Smooth muscle cell (in vitro differentiated cells): ENCODE measurements around the gene FAM186B. TPM values are rescaled to one million over a fixed set of nuclear protein-coding genes. Genes with fewer than 3 reads are reported as not detected.

ENCODE experiments used
- DNase-seq: peaks from one replicate; lab custom pipeline; 2025; ENCODE audit not compliant: unreplicated experiment; lab: John Stamatoyannopoulos, UW
- H2AFZ ChIP-seq: fragments of 200-600 bp; sonication (generic); 2 replicates; pipeline ENCODE4 v1.6.0; 2016; ENCODE audit warnings: antibody characterized with exemption, low read depth, mild to moderate bottlenecking
- H3F3A ChIP-seq: fragments of 200-600 bp; sonication (generic); 2 replicates; pipeline ENCODE4 v1.6.0; 2017; ENCODE audit warnings: antibody characterized with exemption, low read depth
- H3K27ac ChIP-seq: fragments of 200-600 bp; sonication (generic); 2 replicates; pipeline ENCODE4 v1.5.1; 2016; ENCODE audit warnings: low read depth, mild to moderate bottlenecking
- H3K27me3 ChIP-seq: fragments of 200-600 bp; sonication (generic); 2 replicates; pipeline ENCODE4 v1.6.1; 2016; ENCODE audit warnings: low read depth, mild to moderate bottlenecking
- H3K36me3 ChIP-seq: fragments of 200-600 bp; sonication (generic); 2 replicates; pipeline ENCODE4 v1.5.1; 2016; ENCODE audit warnings: low read depth
- H3K4me1 ChIP-seq: fragments of 200-600 bp; sonication (generic); 2 replicates; pipeline ENCODE4 v1.5.1; 2016; ENCODE audit warnings: low read depth
- H3K4me2 ChIP-seq: fragments of 200-600 bp; sonication (generic); 2 replicates; pipeline ENCODE4 v1.6.0; 2016; ENCODE audit warnings: mild to moderate bottlenecking
- H3K4me3 ChIP-seq: fragments of 200-600 bp; sonication (generic); 2 replicates; pipeline ENCODE4 v1.5.1; 2016; ENCODE audit warnings: mild to moderate bottlenecking
- H3K79me2 ChIP-seq: fragments of 200-600 bp; sonication (generic); 2 replicates; pipeline ENCODE4 v1.6.0; 2016; ENCODE audit warnings: low read depth, mild to moderate bottlenecking
- H3K9ac ChIP-seq: fragments of 200-600 bp; sonication (generic); 2 replicates; pipeline ENCODE4 v1.6.0; 2016; ENCODE audit warnings: low read depth
- H3K9me3 ChIP-seq: fragments of 200-600 bp; sonication (generic); replicated peaks from 2 replicates; pipeline ENCODE4 v1.5.1; 2016; ENCODE audit warnings: low read depth
- H4K20me1 ChIP-seq: fragments of 200-600 bp; sonication (generic); 2 replicates; pipeline ENCODE4 v1.6.0; 2016; ENCODE audit warnings: low read depth
- CTCF ChIP-seq: fragments of 200-600 bp; sonication (generic); IDR thresholded peaks from 2 replicates; pipeline ENCODE4 v1.5.1; 2017; ENCODE audit warnings: borderline replicate concordance, mild to moderate bottlenecking, antibody characterized with exemption; ENCODE audit not compliant: insufficient read depth, poor library complexity, severe bottlenecking
- WGBS: methylation state at CpG from one replicate; pipeline ENCODE4 v1.1.7; 2016; ENCODE audit warnings: low lambda C conversion rate; 5-methylcytosine and 5-hydroxymethylcytosine counted together
- polyA plus RNA-seq: library from polyadenylated mRNA; unstranded; fragments of >200 nt; fragmentation: Nextera tagmentation; extraction: Ambion mirVana; gene quantifications from 2 replicates; pipeline ENCODE4 v1.2.1, GENCODE V29; 2016
- total RNA-seq: library from RNA; depleted of rRNA; stranded (reverse); fragments of >200 nt; gene quantifications from 2 replicates; pipeline ENCODE4 v1.2.3, GENCODE V29; 2014

Gene FAM186B
- total and polyA plus RNA-seq, 2 experiments from 2014 or later = 0.18 to 1.3 TPM

GRCh38 chr12:49624921-49625577 is 19.6 kb upstream of the FAM186B start:
- Histone ChIP-seq H3K36me3 (no peaks in the 10 kb centered on the region), H2AFZ (no peak overlapping the region), H3K27me3 (no peaks in the 10 kb centered on the region), H4K20me1 (peaks cover 9% of the 10 kb centered on the region), H3K9ac (no peak overlapping the region), H3K27ac (peak overlapping the region; percentile 19), H3K4me1 (peaks cover 16% of the 10 kb centered on the region), H3F3A (peaks cover 33% of the 10 kb centered on the region), H3K79me2 (no peaks in the 10 kb centered on the region), H3K4me2 (no peak overlapping the region), H3K9me3 (no peaks in the 10 kb centered on the region), H3K4me3 (no peak overlapping the region)
- TF ChIP-seq CTCF = no peak
- WGBS = 84% methylated on average over 4 of the region's 4 CpGs
- no peak for DNase-seq

GRCh38 chr12:49623142-49623904 is 17.9 kb upstream of the FAM186B start, which contains the start of gene PRPF40B:
Gene PRPF40B, plus strand, starts transcription at chr12:49623561. Its CDS starts 30 bp downstream, at chr12:49623591.
- no peaks in the 10 kb centered on the region for H3K9me3 ChIP-seq
- no peaks in the 10 kb centered on the region for H3K27me3 ChIP-seq
- TF ChIP-seq CTCF = peak; percentile 56
- peak within 1 kb of the TSS; percentile 68 for H3K4me3 ChIP-seq
- peak; percentile 92 for DNase-seq
- no peaks in the 10 kb centered on the region for H4K20me1 ChIP-seq
- H3F3A ChIP-seq = peaks cover 33% of the 10 kb centered on the region
- H3K79me2 ChIP-seq = no peaks in the 10 kb centered on the region
- 0% methylated on average over 17 of the region's 76 CpGs for WGBS
- H3K4me2 ChIP-seq = peak within 1 kb of the TSS; percentile 84
- peak within 1 kb of the TSS; percentile 59 for H2AFZ ChIP-seq
- peak within 1 kb of the TSS; percentile 58 for H3K27ac ChIP-seq
- no peaks in the 10 kb centered on the region for H3K36me3 ChIP-seq
- peaks cover 16% of the 10 kb centered on the region for H3K4me1 ChIP-seq
- peak within 1 kb of the TSS; percentile 66 for H3K9ac ChIP-seq

- no peaks in the 10 kb centered on the region for H4K20me1 ChIP-seq
- peak overlapping the region; percentile 68 for H3K4me3 ChIP-seq
- H3K27ac ChIP-seq = peak overlapping the region; percentile 58
- H3K9me3 ChIP-seq = no peaks in the 10 kb centered on the region
- no peak for TF ChIP-seq CTCF
- 6% methylated on average over 22 of the region's 22 CpGs for WGBS
- DNase-seq = no peak
- H3K4me2 ChIP-seq = peak overlapping the region; percentile 84
- H3K36me3 ChIP-seq = no peaks in the 10 kb centered on the region
- peak overlapping the region; percentile 59 for H2AFZ ChIP-seq
- peak overlapping the region; percentile 66 for H3K9ac ChIP-seq
- peaks cover 33% of the 10 kb centered on the region for H3F3A ChIP-seq
- H3K27me3 ChIP-seq = no peaks in the 10 kb centered on the region
- H3K4me1 ChIP-seq = peaks cover 16% of the 10 kb centered on the region
- no peaks in the 10 kb centered on the region for H3K79me2 ChIP-seq
Observed at GRCh38 chr12:49622501-49623141, 17.2 kb upstream of the FAM186B start.
